GM20000 (cell line): ENCODE results near the gene ADK.

Experiments
- DNase-seq: peaks from one replicate; pipeline ENCODE4 v3.0.0; 2012; ENCODE audit warnings: low spot score
- CTCF ChIP-seq: IDR thresholded peaks from 2 replicates; pipeline ENCODE4 v1.5.1; 2012; ENCODE audit warnings: mild to moderate bottlenecking, control low read depth; ENCODE audit errors: extremely low read depth, missing control alignments

The ADK gene

GRCh38 chr10:74380795-74381194 is 229.8 kb downstream of the ADK start:
- no peak for TF ChIP-seq CTCF
- no peak for DNase-seq

GRCh38 chr10:74381291-74381853 is 230.4 kb downstream of the ADK start:
- TF ChIP-seq CTCF, result no peak
- no peak for DNase-seq

GRCh38 chr10:74382663-74383062 is 231.6 kb downstream of the ADK start:
- TF ChIP-seq CTCF, result no peak
- no peak for DNase-seq

GRCh38 chr10:74383642-74384041 is 232.6 kb downstream of the ADK start:
- DNase-seq, result no peak
- TF ChIP-seq CTCF, result no peak

- no peak for DNase-seq
- TF ChIP-seq CTCF, result no peak
Measured at GRCh38 chr10:74384615-74385183, 233.7 kb downstream of the ADK start.

GRCh38 chr10:74388801-74389200 is 237.8 kb downstream of the ADK start:
- DNase-seq, result no peak
- TF ChIP-seq CTCF, result no peak

- DNase-seq, result no peak
- no peak for TF ChIP-seq CTCF
Measured at GRCh38 chr10:74391786-74392185, 240.8 kb downstream of the ADK start.
